ENCODE data around the gene CTIF.
"Not testable (repeated sequence)": the region's sequence is repeated elsewhere in the genome, so short reads cannot be mapped to it uniquely, and the experiment has no call there.

Gene CTIF

GRCh38 chr18:48868468-48869466, 329.9 kb downstream of the CTIF start:
- DNase-seq (ENCODE audit: low read depth in 2 of 2): peak; percentile 49 to 56

- DNase-seq (ENCODE audit: low read depth in 2 of 2): no peak
These were observed 330.8 kb downstream of the CTIF start for GRCh38 chr18:48869591-48869990.

- DNase-seq (ENCODE audit: low read depth in 2 of 2): not testable (repeated sequence)
These were observed 332.1 kb downstream of the CTIF start for GRCh38 chr18:48870926-48871325.

- no peak for DNase-seq (ENCODE audit: low read depth in 2 of 2)
These were observed 332.7 kb downstream of the CTIF start for GRCh38 chr18:48871391-48872166.

GRCh38 chr18:48872234-48873145, 333.7 kb downstream of the CTIF start:
- DNase-seq (ENCODE audit: low read depth in 2 of 2): no peak

GRCh38 chr18:48874233-48874632, 335.4 kb downstream of the CTIF start:
- DNase-seq (ENCODE audit: low read depth in 2 of 2): no peak

GRCh38 chr18:48874701-48875162, 335.9 kb downstream of the CTIF start:
- no peak for DNase-seq (ENCODE audit: low read depth in 2 of 2)

- no peak for DNase-seq (ENCODE audit: low read depth in 2 of 2)
These were observed 336.6 kb downstream of the CTIF start for GRCh38 chr18:48875314-48875941.

- no peak for DNase-seq (ENCODE audit: low read depth in 2 of 2)
These were observed 337.2 kb downstream of the CTIF start for GRCh38 chr18:48875942-48876511.

- DNase-seq (ENCODE audit: low read depth in 2 of 2): no peak
These were observed 337.8 kb downstream of the CTIF start for GRCh38 chr18:48876590-48876989.

- DNase-seq (ENCODE audit: low read depth in 2 of 2): no peak
These were observed 339.1 kb downstream of the CTIF start for GRCh38 chr18:48877941-48878340.

GRCh38 chr18:48878471-48878870, 339.6 kb downstream of the CTIF start:
- DNase-seq (ENCODE audit: low read depth in 2 of 2): no peak

- no peak for DNase-seq (ENCODE audit: low read depth in 2 of 2)
These were observed 340.2 kb downstream of the CTIF start for GRCh38 chr18:48879008-48879431.

- DNase-seq (ENCODE audit: low read depth in 2 of 2): no peak
These were observed 342.1 kb downstream of the CTIF start for GRCh38 chr18:48880931-48881330.

- DNase-seq (ENCODE audit: low read depth in 2 of 2): no peak
These were observed 343.5 kb downstream of the CTIF start for GRCh38 chr18:48882379-48882778.

GRCh38 chr18:48884306-48884705, 345.5 kb downstream of the CTIF start:
- no peak for DNase-seq (ENCODE audit: low read depth in 2 of 2)

GRCh38 chr18:48884771-48885170, 345.9 kb downstream of the CTIF start:
- no peak for DNase-seq (ENCODE audit: low read depth in 2 of 2)

- no peak for DNase-seq (ENCODE audit: low read depth in 2 of 2)
These were observed 346.6 kb downstream of the CTIF start for GRCh38 chr18:48885266-48885923.

- no peak for DNase-seq (ENCODE audit: low read depth in 2 of 2)
These were observed 347.1 kb downstream of the CTIF start for GRCh38 chr18:48885924-48886400.
